NCI-H2081 treated with DMSO at 0.1 percent for 48 hours (cell line): ENCODE results near the gene RAB3IP.

Experiments used
- DNase-seq: peaks from one replicate; lab custom pipeline; 2025; lab: John Stamatoyannopoulos, UW

The RAB3IP gene

GRCh38 chr12:69738351-69739286, at the start of gene RAB3IP:
Gene RAB3IP (plus strand): TSS chr12:69738860. CDS start chr12:69755409, 16,549 bp downstream.
- DNase-seq = peak; percentile 51

- no peak for DNase-seq
Measured at GRCh38 chr12:69689638-69690037, 49.0 kb upstream of the RAB3IP start.

GRCh38 chr12:69694123-69694522, 44.5 kb upstream of the RAB3IP start:
- DNase-seq = no peak

GRCh38 chr12:69698054-69698453, 40.6 kb upstream of the RAB3IP start:
- no peak for DNase-seq

GRCh38 chr12:69698769-69699540, 39.7 kb upstream of the RAB3IP start, which contains the start of gene BEST3:
Gene BEST3 (minus strand): TSS chr12:69699303. CDS start chr12:69697798, 1,505 bp downstream.
- DNase-seq = peak; percentile 99

- DNase-seq = no peak
Measured at GRCh38 chr12:69701826-69702225, 36.8 kb upstream of the RAB3IP start.

- no peak for DNase-seq
Measured at GRCh38 chr12:69703146-69703642, 35.5 kb upstream of the RAB3IP start.

- no peak for DNase-seq
Measured at GRCh38 chr12:69704357-69704756, 34.3 kb upstream of the RAB3IP start.

GRCh38 chr12:69708649-69709048, 30.0 kb upstream of the RAB3IP start:
- DNase-seq = no peak

- DNase-seq = no peak
Measured at GRCh38 chr12:69712826-69713225, 25.8 kb upstream of the RAB3IP start.

GRCh38 chr12:69714542-69714941, 24.1 kb upstream of the RAB3IP start:
- no peak for DNase-seq

GRCh38 chr12:69719336-69720316, 19.0 kb upstream of the RAB3IP start:
- DNase-seq = peak; percentile 55

GRCh38 chr12:69720750-69721149, 17.9 kb upstream of the RAB3IP start:
- DNase-seq = no peak

- DNase-seq = no peak
Measured at GRCh38 chr12:69726922-69727321, 11.7 kb upstream of the RAB3IP start.

GRCh38 chr12:69732088-69732487, 6.6 kb upstream of the RAB3IP start:
- no peak for DNase-seq

GRCh38 chr12:69733638-69734037, 5.0 kb upstream of the RAB3IP start:
- no peak for DNase-seq

- no peak for DNase-seq
Measured at GRCh38 chr12:69739287-69740191, 879 bp downstream of the RAB3IP start.

- DNase-seq = no peak
Measured at GRCh38 chr12:69744109-69744508, 5.4 kb downstream of the RAB3IP start.

- no peak for DNase-seq
Measured at GRCh38 chr12:69751476-69751875, 12.8 kb downstream of the RAB3IP start.

- DNase-seq = no peak
Measured at GRCh38 chr12:69755302-69755701, 16.6 kb downstream of the RAB3IP start.
